ENCODE results near the gene TMPRSS9.
"Not testable (repeated sequence)": the region's sequence is repeated elsewhere in the genome, so short reads cannot be mapped to it uniquely, and the experiment has no call there.

The TMPRSS9 gene

GRCh38 chr19:2462635-2463421, 102.8 kb downstream of the TMPRSS9 start:
- DNase-seq (ENCODE audit: low spot score) = peak; percentile 84

DNA sequence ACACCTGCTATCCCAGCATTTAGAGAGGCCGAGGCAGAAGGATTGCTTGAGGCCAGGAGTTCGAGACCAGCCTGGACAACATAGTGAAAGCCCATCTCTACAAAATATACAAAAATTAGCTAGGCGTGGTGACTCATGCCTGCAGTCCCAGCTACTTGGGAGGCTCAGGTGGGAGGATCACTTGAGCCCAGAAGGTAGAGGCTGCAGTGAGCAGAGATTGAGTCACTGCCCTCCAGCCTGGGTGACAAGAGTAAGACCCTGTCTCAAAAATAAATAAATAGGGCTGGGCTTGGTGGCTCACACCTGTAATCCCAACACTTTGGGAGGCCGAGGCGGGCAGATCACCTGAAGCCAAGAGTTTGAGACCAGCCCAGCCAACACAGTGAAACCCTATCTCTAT, 103.6 kb downstream of the TMPRSS9 start:
- DNase-seq (ENCODE audit: low spot score) = not testable (repeated sequence)

DNA sequence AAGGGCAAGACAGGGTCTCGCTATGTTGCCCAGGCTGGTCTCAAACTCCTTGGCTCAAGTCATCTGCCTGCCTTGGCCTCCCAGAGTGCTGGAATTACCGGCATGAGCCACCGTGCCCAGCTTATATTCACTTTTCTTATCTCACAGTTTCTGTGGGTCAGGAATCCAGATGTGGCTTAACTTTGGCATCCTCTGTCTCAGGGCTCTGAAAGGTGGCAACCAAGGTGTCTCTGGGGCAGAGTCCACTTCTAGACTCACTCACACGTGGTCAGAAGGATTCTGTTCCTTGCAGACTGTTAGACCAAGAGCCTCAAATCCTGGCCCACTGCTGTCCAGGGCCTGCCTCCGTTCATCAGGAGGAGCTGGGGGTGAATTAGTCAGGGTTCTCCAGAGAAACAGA, 104.3 kb downstream of the TMPRSS9 start:
- no peak for DNase-seq (ENCODE audit: low spot score)

GRCh38 chr19:2468596-2468995, 108.5 kb downstream of the TMPRSS9 start:
- no peak for DNase-seq (ENCODE audit: low spot score)

GRCh38 chr19:2469102-2469914, 109.2 kb downstream of the TMPRSS9 start:
- no peak for DNase-seq (ENCODE audit: low spot score)

GRCh38 chr19:2469915-2470200, 109.8 kb downstream of the TMPRSS9 start:
- DNase-seq (ENCODE audit: low spot score) = not testable (repeated sequence)

DNA sequence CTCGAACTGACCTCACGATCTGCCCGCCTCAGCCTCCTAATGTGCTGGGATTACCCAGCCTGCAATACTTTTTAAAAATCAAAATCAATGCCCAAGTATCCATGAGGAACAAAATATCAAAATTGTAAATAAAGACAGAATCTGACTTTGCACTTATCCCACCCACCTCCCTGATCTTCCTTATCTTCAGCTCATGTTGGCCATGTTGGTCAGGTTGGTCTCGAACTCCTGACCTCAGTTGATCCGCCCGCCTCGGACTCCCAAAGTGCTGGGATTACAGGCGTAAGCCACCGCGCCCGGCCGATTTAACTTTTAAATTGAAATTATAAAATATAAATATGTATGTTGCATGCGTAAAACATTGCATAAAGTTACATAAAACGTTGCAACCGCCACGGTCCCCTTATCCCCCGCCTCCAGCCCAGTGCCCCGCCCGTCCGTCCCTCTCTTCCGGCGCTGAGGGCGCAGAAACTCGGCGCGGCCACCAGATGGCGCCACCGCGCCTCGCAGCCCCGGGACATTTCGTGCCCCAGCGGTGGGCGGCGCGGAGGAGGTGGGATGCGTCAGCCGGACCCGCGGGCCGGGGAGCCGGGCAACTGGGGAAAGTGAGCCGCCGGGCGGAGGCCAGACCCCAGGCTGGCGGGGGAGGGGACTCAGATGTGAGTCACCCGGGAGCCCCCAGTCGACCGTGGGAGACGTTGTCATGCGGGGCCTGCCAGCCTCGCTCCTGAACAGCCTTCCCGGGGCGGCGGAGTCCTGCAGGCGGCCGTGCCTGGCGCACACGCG, 114.4 kb downstream of the TMPRSS9 start:
- peak; percentile 73 for DNase-seq (ENCODE audit: low spot score)

DNA sequence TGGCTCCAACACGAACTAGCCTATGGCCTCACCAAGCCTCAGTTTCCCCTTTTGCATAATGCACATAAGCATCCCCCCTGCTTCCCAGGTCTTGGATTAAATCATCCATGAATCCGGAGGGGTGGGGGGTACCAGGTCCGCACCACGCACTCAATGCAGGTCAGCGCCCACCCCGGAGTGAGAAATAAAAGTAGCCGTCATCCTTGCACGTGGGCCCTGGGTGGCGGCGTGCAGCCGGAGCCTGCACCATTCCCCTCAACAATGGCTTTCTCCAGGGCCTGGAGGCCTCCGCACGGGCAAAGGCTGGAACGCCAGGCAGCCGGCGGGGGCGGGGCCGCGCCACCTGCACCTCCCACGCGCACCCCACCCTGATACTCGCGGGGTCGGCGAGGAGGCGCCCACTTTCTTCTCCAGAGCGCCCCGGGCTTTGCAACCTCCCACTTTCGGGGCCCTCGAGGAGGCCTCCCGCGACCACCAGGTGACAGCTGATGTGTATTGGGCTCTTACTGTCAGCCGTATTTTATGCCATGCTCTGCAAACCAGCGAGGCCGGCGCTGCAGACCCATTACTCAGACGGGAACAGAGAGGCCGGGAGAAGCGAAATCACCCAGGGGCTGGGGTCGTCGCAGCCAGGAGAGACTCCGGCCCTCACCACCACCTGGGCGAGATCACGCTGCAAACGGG, 115.1 kb downstream of the TMPRSS9 start:
- no peak for DNase-seq (ENCODE audit: low spot score)

All from putamen (tissue), 1 donor.